Left forelimb (tissue), 1 donor: ENCODE measurements around the gene POU2AF1.

Experiments used
- DNase-seq: peaks from one replicate; pipeline ENCODE4 v3.0.0-alpha.2; 2018; ENCODE audit warnings: low spot score

Gene POU2AF1

GRCh38 chr11:111384494-111384893, 5.4 kb upstream of the POU2AF1 start:
- no peak for DNase-seq

DNA sequence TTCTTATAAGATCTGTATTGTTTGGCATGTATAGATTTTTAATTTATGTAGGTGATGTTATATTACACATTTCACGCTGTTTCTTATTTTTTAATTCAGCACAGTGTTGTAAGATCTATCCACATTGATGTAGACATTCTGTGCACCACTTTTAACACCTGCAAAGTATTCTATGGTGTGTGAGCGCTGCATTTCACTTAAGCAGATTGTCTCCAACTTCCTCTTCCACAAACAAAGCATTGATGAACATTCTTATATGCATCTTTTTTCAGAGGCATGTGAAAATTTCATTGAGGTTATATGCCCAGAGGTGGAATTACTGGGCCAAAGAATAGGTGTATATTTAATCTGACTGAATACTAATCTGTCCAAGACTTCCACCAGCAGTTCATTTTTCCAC, 3.4 kb upstream of the POU2AF1 start:
- no peak for DNase-seq

DNA sequence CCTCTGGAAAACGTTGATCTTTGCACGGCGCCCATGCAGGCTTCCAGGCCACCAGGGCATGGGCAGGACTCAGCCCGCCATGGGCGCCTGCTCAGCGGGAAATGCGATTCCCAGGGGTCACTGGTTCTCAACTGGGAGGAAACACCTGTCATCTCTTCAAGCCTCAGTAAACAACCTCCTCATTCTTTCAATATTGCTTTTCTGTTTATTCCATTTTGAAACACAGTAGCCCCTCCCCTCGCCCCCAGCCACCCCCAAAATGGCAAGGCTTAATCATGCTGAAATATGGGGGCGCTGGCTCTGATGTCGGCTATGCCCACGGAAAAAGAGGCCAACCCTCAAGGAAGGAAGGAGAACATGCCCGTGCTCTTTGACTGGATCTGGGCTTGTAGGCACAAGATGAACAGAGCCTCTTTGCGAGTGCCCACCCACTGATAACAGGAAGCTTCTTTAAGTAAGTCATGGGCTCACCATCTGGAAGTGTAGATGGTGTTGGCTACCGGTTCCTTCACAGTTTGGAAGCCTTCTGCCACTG, 594 bp upstream of the POU2AF1 start:
- no peak for DNase-seq

GRCh38 chr11:111378185-111378860, 752 bp downstream of the POU2AF1 start:
- DNase-seq = no peak

DNA sequence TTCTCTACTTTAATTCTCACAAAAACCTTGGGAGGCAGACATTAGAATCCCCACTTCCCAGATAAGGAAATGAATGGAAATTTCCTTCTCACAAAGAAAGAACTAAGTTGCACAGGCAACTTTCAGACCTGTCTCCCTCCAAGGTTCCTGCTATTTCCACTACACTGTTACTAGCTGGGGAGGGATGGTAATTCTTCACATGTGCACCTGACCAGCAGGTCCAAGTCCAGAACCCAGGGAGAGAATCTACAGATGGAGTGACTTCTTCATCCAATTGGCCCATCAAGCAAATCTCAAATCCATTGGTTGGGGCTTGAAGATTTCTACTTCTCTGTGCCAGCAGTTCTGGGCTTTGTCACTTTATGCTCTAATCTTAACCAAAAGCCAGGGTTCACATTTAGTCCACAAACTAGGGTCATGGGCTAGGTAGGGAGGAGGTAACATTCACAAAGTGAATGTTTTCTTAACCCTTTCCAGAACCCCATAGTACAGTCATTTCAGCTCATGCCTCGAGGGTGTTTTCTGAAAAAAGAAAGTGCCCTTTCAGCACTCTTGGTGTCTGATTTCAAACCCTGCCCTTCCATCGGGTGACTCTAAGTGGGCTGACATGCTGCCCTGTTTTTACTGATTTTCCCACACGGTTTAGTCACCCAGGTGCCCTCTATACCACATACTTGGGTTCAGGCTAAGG, 2.7 kb downstream of the POU2AF1 start:
- DNase-seq = no peak

- no peak for DNase-seq
Observed at GRCh38 chr11:111373590-111373989, 5.5 kb downstream of the POU2AF1 start.

- no peak for DNase-seq
Observed at GRCh38 chr11:111372538-111372937, 6.5 kb downstream of the POU2AF1 start.

DNA sequence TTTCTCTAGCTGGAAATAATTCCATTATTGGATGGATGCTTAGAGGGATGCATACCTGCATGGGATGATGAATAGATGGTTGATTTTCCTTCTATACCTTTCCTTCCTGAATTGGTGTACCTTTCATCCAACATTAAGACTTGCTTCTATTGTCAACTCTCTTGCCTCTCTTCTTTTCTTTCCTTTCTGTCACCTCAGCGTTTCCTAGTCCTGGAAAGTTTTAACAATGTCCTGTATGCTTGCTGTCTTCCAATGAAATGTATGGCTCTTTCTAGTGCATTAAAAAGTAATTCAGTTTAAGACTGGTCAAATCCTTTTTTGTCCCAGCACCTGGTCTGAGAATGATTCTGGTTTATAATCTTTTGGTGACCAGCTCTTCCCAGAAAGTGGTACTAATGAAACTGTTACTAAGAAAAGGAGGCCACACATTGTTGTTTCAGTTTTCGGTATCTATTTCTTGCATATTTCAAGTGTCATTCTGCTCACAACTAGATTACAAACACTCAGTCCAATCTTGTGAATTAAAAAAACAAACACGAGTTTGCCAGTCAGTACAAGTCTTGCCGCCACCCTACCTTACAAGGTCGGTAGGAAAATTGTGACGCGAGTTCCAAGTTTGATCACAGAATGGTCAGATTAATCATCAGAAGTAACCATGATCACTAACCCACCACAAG, 8.0 kb downstream of the POU2AF1 start:
- DNase-seq = no peak

GRCh38 chr11:111370270-111370901, 8.7 kb downstream of the POU2AF1 start:
- no peak for DNase-seq

- no peak for DNase-seq
Observed at GRCh38 chr11:111368285-111368560, 10.9 kb downstream of the POU2AF1 start.

GRCh38 chr11:111367411-111368284, 11.4 kb downstream of the POU2AF1 start:
- no peak for DNase-seq

GRCh38 chr11:111366560-111367410, 12.3 kb downstream of the POU2AF1 start:
- no peak for DNase-seq

GRCh38 chr11:111365722-111366559, 13.1 kb downstream of the POU2AF1 start:
- DNase-seq = no peak

- DNase-seq = no peak
Observed at GRCh38 chr11:111364503-111364902, 14.6 kb downstream of the POU2AF1 start.

DNA sequence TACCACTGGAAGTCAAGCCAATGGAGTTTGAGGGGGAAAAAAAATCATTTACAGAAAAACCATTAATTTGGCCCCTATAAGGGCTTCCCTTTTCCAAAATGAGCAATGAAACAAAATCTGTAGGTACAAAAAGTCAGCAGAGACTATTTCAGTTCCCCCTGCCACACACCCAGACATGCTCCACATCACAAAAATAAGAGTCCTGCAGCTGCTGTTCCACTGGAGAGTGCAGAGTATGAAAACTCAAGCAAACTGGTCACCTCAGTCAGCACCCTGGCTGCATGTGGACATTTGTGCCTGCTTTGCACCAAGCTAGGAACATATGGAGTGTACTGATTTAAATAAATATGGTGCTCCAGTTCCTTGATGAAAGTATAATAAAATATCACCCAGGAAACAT, 15.1 kb downstream of the POU2AF1 start:
- no peak for DNase-seq

- DNase-seq = no peak
Observed at GRCh38 chr11:111362887-111363411, 16.1 kb downstream of the POU2AF1 start.

- DNase-seq = no peak
Observed at GRCh38 chr11:111361874-111362273, 17.2 kb downstream of the POU2AF1 start.

DNA sequence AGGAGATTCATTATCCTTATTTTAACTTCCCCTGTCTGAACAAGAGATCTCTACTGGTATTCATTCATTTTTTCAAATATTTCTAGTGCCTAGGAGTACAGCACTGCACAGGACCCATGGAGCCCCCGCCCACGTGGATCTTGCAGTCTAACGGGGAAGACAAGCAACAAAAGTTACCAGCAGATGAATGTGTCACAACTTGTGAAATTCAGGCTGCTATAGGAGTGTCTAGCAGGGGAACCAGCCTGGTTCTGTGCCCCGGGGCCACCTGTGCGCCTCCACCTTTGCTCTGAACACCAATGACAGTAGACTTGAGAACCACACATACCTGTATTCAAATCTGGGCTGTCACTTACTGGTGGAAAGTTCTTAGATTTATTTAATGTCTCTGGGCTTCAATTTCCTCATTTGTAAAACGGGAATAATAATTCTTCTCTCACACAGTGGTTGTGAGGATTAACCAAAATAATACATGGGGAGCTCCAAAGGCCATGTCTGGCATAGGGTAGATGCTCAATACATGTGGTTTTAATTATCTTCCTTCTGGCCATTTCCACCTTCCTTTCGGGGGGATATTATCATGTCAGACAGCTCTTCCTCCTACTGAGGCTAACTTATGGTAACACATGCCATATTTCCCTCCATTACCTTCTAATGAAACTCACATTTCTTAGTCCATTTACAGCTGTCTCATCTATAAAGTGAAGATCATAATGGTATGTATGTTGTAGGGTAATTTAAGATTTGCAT, 17.8 kb downstream of the POU2AF1 start:
- no peak for DNase-seq
